ENCODE results near the gene STEEP1.

GRCh38 chrX:119497185-119497584 is 68.0 kb downstream of the STEEP1 start:
- TF ChIP-seq, protein P1, sequence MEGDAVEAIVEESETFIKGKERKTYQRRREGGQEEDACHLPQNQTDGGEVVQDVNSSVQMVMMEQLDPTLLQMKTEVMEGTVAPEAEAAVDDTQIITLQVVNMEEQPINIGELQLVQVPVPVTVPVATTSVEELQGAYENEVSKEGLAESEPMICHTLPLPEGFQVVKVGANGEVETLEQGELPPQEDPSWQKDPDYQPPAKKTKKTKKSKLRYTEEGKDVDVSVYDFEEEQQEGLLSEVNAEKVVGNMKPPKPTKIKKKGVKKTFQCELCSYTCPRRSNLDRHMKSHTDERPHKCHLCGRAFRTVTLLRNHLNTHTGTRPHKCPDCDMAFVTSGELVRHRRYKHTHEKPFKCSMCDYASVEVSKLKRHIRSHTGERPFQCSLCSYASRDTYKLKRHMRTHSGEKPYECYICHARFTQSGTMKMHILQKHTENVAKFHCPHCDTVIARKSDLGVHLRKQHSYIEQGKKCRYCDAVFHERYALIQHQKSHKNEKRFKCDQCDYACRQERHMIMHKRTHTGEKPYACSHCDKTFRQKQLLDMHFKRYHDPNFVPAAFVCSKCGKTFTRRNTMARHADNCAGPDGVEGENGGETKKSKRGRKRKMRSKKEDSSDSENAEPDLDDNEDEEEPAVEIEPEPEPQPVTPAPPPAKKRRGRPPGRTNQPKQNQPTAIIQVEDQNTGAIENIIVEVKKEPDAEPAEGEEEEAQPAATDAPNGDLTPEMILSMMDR (IDR thresholded peaks at IDR 0.05; ENCODE audit: insufficient read depth, low read length, poor library complexity, severe bottlenecking), result no peak
- no peak for TF ChIP-seq EZH2phosphoT487 (conservative IDR thresholded peaks at IDR 0.05; ENCODE audit: low read length)

Data from SU-DHL-6 (cell line).